Measurements from ENCODE around the gene MAP3K5.
"Not testable (repeated sequence)": the region's sequence is repeated elsewhere in the genome, so short reads cannot be mapped to it uniquely, and the experiment has no call there.

The MAP3K5 gene

GRCh38 chr6:136790411-136791295, 1.6 kb downstream of the MAP3K5 start:
- DNase-seq: no peak

- DNase-seq: not testable (repeated sequence)
These were observed 2.8 kb downstream of the MAP3K5 start for GRCh38 chr6:136789440-136789839.

- DNase-seq: no peak
These were observed 4.0 kb downstream of the MAP3K5 start for GRCh38 chr6:136788069-136788902.

- DNase-seq: no peak
These were observed 4.6 kb downstream of the MAP3K5 start for GRCh38 chr6:136787726-136788068.

- DNase-seq: no peak
These were observed 5.6 kb downstream of the MAP3K5 start for GRCh38 chr6:136786658-136787057.

- peak; percentile 43 for DNase-seq
These were observed 7.1 kb downstream of the MAP3K5 start for GRCh38 chr6:136784910-136785746.

GRCh38 chr6:136784271-136784664, 8.0 kb downstream of the MAP3K5 start:
- DNase-seq: no peak

- no peak for DNase-seq
These were observed 8.6 kb downstream of the MAP3K5 start for GRCh38 chr6:136783495-136784270.

GRCh38 chr6:136783021-136783420, 9.3 kb downstream of the MAP3K5 start:
- DNase-seq: no peak

- no peak for DNase-seq
These were observed 10.1 kb downstream of the MAP3K5 start for GRCh38 chr6:136782021-136782770.

GRCh38 chr6:136780972-136781371, 11.3 kb downstream of the MAP3K5 start:
- DNase-seq: no peak

- no peak for DNase-seq
These were observed 12.6 kb downstream of the MAP3K5 start for GRCh38 chr6:136779682-136780081.

- DNase-seq: no peak
These were observed 14.6 kb downstream of the MAP3K5 start for GRCh38 chr6:136777651-136778050.

GRCh38 chr6:136775548-136775947, 16.7 kb downstream of the MAP3K5 start:
- no peak for DNase-seq

- DNase-seq: no peak
These were observed 17.2 kb downstream of the MAP3K5 start for GRCh38 chr6:136775081-136775480.

- DNase-seq: no peak
These were observed 17.8 kb downstream of the MAP3K5 start for GRCh38 chr6:136774228-136775041.

GRCh38 chr6:136773473-136773796, 18.8 kb downstream of the MAP3K5 start:
- no peak for DNase-seq

GRCh38 chr6:136772685-136773472, 19.4 kb downstream of the MAP3K5 start:
- no peak for DNase-seq

- DNase-seq: no peak
These were observed 21.0 kb downstream of the MAP3K5 start for GRCh38 chr6:136771306-136771705.

GRCh38 chr6:136769759-136770158, 22.5 kb downstream of the MAP3K5 start:
- DNase-seq: no peak

Measured in stimulated activated CD8-positive, alpha-beta memory T cell treated with anti-CD3 and anti-CD28 coated beads, Interleukin-4, amount 100 ng/mL, for 48 hours (primary cell).